GM10266 (cell line): Measurements from ENCODE around the gene MYO16.
A peak's percentile ranks its signal among the peaks of the same experiment; 100 is the strongest.

ENCODE experiments used
- DNase-seq: peaks from one replicate; pipeline ENCODE4 v3.0.0; 2012; ENCODE audit errors: extremely low spot score
- CTCF ChIP-seq: IDR thresholded peaks from 2 replicates; pipeline ENCODE4 v1.5.1; 2012; ENCODE audit warnings: mild to moderate bottlenecking, low read depth; ENCODE audit not compliant: control insufficient read depth, insufficient read depth; ENCODE audit errors: missing control alignments

The MYO16 gene

DNA sequence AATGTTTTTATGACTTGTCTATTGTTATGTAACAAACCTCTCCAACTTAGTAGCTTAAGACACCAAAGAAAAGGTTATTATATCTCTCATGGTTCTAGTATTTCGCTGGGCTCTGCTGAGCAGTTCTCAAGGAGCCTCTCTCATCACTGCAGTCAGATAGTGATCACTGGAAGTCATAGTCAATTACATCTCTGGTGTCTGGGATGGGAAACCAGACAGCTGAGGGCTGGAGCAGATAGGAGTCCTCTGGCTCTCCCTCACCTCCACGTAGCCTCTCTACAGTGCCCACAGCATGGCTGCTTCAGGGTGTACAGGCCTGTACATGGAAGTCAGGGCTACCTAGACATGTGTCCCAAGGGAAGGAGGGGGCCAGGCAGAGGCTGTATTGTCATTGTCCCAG is 507.5 kb downstream of the MYO16 start:
- TF ChIP-seq CTCF = no peak
- DNase-seq = no peak

DNA sequence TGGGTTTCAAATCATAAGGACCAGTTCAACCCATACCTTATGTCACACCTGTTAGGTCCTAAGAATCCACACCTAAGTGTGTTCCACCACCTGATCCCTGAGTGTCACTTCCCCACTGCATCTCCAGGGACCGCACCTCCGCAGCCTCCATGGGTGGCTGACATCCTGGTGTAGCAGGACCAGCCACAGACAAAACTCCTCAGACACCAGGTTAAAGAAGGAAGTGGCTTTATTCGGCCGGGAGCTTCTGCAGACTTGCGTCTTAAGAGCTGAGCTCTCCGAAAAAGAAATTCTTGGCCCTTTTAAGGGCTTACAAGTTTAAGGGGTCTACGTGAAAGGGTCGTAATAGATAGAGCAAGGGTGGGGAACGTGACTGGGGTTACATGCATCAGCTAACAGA is 509.9 kb downstream of the MYO16 start:
- no peak for TF ChIP-seq CTCF
- DNase-seq = no peak

DNA sequence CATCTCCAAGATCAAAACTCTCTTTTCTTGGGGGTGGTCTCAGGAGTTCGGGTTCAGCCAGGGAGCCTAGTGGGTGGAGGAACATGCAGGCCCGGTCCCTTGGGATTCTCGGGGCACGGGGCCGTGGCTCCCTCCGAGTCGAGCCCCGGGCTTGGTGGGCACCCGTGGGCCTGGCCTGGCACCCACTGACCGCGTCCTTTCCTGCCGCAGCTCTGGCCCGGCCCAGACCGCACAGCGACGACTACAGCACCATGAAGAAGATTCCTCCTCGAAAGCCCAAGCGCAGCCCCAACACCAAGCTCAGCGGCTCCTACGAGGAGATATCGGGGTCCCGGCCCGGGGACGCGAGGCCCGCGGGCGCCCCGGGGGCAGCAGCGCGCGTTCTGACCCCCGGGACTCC is 510.6 kb downstream of the MYO16 start:
- no peak for DNase-seq
- TF ChIP-seq CTCF = no peak

DNA sequence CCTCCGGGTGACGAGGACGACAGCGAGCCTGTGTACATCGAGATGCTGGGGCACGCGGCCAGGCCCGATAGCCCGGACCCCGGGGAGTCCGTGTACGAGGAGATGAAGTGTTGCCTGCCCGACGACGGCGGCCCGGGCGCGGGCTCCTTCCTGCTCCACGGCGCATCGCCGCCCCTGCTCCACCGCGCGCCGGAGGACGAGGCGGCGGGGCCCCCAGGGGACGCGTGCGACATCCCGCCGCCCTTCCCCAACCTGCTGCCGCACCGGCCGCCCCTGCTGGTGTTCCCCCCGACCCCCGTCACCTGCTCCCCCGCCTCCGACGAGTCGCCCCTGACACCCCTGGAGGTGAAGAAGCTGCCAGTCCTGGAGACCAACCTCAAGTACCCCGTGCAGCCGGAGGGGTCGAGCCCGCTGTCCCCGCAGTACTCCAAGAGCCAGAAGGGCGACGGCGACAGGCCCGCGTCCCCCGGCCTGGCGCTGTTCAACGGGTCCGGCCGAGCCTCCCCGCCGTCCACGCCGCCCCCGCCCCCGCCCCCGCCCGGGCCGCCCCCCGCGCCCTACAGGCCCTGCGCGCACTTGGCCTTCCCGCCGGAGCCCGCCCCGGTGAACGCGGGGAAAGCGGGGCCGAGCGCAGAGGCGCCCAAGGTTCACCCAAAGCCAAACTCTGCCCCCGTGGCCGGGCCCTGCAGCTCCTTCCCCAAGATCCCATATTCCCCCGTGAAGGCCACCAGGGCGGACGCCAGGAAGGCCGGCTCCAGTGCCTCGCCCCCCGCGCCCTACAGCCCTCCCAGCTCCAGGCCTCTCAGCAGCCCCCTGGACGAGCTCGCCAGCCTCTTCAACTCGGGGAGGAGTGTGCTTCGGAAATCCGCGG is 511.3 kb downstream of the MYO16 start:
- no peak for DNase-seq
- no peak for TF ChIP-seq CTCF

DNA sequence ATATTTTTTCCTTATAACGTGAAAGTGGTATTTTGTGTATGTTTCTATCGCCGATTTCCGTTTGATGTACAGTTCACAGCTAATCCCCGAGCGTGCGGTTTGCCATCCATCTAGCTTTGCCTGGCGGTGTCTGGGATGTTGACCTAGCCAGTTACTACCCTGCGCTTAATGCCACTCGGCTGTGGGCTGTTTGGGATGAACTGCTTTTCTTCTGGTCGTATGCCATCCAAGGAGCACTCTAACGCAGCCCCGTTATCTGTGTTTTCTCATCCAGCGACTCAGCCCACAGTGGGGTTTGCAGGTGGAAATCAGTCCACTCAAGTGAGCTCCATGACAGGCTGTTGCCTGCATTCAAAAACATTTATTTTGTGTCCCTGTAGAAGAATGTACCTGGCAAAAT is 512.3 kb downstream of the MYO16 start:
- DNase-seq = peak; percentile 45
- TF ChIP-seq CTCF = no peak

DNA sequence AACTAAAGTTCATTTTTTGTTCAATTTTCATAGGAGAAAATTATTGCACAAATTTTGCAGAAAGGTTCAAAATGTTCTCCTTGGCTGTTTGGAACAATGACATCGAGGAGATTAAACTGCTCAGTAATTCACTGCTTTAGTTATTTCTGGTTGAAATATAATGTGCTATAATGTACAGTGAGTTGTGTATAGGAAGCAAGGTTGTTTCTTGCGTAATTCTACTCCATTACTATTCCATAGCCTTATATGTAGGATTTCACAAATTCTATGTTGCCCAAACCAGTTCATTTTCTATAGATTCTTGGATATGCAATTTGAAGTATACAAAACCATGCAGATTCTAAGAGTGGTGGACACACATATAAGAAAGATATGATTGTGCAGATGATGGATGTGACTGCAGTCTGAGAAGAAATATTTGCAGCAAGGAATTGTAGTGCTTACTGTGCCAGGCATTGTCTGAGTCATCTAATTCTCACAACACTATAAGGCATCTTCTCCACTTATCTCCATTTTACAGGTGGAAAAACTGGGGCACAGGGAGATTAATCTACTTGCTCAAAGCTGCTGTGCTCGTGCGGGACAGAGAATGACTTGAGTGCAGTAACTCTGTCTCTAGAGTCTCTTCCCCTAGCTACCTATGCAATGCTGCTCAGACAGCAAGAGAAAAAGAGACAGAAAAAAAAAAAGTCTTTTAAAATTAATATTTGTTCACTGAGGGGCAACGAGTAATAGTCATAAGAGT is 515.5 kb downstream of the MYO16 start:
- no peak for DNase-seq
- TF ChIP-seq CTCF = no peak

- DNase-seq = peak; percentile 68
- TF ChIP-seq CTCF = peak; percentile 64
Observed at GRCh38 chr13:109145631-109146030, 516.2 kb downstream of the MYO16 start.
